Vein endothelial cell (primary cell): ENCODE results near the gene FXYD5. TPM values are rescaled to one million over a fixed set of nuclear protein-coding genes. Genes with fewer than 3 reads are reported as not detected.

Source experiments
- small RNA-seq: library from RNA; depleted of rRNA; stranded (forward); fragments of <200 nt; gene quantifications from one replicate; pipeline ENCODE3, GENCODE V24; 2012
- total RNA-seq: library from RNA; depleted of rRNA; stranded (reverse); fragments of >200 nt; gene quantifications from 2 replicates; pipeline ENCODE4 v1.2.3, GENCODE V29; 2012

FXYD5 gene, protein sequence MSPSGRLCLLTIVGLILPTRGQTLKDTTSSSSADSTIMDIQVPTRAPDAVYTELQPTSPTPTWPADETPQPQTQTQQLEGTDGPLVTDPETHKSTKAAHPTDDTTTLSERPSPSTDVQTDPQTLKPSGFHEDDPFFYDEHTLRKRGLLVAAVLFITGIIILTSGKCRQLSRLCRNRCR
- total RNA-seq = 54.5 and 62.1 TPM in 2 replicates

DNA sequence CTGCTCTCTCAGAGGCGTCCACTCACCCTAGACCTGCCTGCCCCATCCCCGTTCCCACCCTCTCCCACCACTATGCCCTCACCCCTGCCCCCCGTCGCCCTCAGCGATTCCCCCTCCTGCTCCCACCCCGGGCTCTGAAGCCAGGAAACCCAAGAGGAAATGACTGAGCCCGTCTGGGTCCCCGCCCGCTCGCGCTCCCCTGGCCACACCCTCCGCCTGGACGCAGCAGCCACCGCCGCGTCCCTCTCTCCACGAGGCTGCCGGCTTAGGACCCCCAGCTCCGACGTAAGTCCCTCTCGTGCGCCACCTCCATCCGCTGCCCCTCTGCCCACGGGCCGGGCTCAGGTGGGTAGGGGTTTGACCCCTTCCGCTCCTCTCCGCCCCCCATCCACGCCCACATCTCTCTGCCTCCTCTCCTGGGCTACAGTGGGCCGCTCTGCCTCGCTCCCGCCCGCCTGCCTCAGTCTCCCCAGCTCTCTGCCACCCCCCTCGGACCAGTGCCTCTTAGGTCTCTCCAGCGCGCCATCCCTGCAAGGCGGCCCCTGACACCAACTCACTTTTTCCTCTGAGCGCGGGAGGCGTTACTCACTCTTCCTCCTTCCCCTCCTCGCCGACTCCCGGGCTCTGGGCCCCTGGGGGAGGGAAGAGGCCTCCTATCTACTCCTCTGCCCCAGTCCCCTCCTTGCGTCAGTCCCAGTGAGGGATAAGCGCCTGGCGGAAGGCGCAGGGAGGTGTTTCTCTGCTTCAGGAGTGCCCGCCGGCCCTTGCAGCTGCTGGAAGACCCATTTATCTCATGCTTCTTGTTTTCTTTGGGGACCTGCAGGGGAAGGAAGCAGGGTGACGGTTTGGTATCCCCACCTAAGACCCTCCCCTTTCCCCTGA lies at the start of gene FXYD5:
FXYD5 (plus strand) TSS at position 211 of the 882 bp plus-strand sequence. CDS start 816 bp downstream, outside the sequence.

DNA sequence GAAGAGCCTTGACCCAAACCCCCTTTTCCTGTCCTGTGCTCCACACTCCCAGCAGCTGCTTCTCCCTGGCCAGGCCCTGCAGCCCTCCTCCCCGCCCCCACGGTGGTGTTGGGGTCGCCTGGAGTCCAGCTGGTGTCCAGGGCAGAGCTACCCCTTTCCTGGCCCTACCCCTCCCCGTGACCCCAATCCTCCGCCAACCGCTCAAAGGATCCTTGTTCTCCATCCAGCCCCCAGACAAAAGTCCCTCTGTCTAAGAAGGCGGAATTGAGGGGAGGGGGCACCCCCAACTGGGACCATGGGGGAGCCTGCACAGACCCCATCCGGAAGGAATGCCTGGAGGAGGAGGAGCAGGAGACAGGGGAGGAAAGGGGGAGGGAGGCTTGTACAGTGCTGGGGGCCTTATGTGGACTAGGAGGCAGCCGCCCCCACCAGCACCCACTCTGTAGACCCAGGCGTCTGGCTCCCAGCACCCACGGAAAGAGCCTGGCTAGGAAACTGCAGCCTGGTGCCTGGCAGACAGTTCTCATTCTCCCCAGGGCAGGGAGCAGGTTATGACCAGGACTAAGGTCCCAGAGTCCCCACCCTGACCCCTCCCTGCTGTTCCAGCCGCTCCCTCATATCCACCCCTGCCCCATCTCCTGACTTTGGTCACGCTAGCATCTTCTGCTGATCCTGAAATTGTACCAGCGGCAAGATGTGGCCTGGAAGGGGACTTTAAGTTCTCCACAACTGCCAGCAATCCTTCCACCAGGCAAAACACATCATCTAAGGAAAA lies 39.2 kb upstream of the FXYD5 start, which contains the start of gene FXYD3:
FXYD3 (plus strand) TSS at position 647 of the 775 bp plus-strand sequence. CDS start 3,554 bp downstream, outside the sequence.

DNA sequence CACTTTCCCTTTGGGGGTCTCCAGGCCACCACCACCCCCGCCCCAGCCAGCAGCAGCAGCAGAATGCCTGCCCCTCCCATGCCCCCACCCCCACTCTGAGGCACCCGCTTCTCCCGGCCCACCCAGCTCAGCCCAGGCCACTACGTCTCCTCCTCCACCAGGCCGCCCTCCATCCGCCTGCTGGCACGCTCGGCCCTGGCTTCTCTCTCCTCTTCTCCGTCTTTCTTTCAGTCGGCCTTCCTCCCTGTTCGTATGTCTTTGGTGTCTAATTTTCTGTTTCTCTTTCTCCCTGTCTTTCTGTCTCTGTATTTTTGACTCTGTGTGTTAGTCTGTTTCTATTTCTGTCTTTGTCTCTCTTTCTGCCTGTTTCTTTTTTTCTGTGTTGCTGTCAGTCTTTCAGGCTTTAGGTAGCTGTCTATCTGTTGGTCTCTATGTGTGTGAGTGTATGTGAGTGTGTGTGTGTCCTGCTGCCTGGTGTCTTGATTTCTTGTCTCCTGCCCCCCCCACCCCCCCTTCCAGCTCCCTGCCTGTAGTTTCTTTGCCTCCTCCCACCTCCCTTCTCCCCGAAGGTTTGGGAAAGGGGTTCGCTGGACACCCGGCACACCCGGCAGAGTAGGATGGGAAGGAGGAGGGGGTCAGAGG lies 19.8 kb upstream of the FXYD5 start, which contains the start of gene LGI4:
LGI4 (minus strand) TSS at position 459 of the 642 bp plus-strand sequence; CDS start at position 80, 379 bp downstream.

DNA sequence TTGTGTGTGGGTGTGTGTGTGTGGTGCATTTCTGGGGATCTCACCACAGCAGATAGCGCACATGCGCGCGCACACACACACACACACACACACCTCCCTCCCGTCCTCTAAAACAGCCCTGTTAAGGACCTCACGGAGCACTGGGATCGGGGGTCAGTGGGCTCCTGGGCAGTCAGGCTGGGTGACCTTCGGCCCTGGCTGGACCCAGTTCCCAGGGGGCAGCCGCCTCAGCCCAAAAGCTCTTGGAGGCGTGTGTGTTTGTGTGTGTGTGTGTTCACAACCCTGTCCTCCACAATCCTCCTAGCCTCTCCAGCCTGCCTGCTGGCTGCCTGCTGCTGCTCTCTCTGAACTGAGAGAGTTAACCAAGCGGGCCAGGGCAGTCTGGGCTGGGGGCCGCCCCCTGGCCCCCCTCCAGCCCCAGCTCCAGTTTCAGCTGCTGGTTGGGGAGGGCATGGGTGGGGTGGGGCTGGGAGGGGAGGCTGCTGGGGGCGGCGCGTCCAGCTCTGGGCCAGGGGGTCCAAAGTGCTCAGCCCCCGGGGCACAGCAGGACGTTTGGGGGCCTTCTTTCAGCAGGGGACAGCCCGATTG lies 16.1 kb upstream of the FXYD5 start, which contains the start of gene FXYD1:
FXYD1 (plus strand) TSS at position 520 of the 588 bp plus-strand sequence. CDS start 1,256 bp downstream, outside the sequence.

DNA sequence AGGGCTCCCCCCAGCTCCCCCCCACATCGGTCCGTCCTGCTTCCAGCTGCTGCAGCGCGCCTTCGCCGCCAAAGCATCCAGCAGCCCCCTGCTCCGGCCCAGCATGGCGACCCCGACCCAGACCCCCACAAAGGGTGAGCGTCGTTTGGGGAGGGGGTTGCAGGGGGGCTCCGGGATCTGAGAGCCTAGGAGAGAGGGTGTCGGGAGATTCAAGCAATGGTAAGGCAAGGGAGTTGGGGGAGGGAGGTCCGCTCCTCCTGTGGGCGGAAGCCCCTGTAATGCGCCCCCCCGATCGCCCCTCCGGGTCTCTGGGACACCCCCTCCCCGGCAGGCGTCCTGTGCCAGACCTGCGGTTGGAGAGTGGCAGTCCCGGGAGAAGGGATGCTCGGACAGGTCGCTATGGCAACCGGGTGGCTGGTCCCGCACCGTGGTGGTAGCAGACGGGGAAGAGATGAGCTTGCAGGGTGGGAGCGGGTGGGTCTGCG lies 11.3 kb upstream of the FXYD5 start, which contains the start of gene FXYD7:
FXYD7 (plus strand) TSS at position 25 of the 485 bp plus-strand sequence; CDS start at position 104, 79 bp downstream.

Small RNA genes within 50 kb of the gene (small RNA-seq; reads per million reads assigned to genes)
- gene AC020907.2 = not detected

Other genes starting within 250 kb of the FXYD5 start
- 3.9 and 5.1 TPM in 2 replicates for gene ZNF30, start 227.8 kb upstream of the FXYD5 start, total RNA-seq
- 40.2 and 51.6 TPM in 2 replicates for gene ZNF792, start 190.5 kb upstream of the FXYD5 start, total RNA-seq
- gene GRAMD1A, start 154.4 kb upstream of the FXYD5 start, total RNA-seq = 50.8 and 76.4 TPM in 2 replicates
- 9.5 and 10.3 TPM in 2 replicates for gene SCN1B, start 124.3 kb upstream of the FXYD5 start, total RNA-seq
- gene HPN, start 113.0 kb upstream of the FXYD5 start, total RNA-seq = not detected in 2 replicates
- gene FXYD3, start 38.9 kb upstream of the FXYD5 start, total RNA-seq = not detected in 2 replicates
- 0.10 TPM in 1 of 2 replicates, not detected in the other for gene LGI4, start 19.7 kb upstream of the FXYD5 start, total RNA-seq
- 0.65 TPM in 1 of 2 replicates, not detected in the other for gene FXYD1, start 15.9 kb upstream of the FXYD5 start, total RNA-seq
- not detected in 2 replicates for gene FXYD7, start 11.5 kb upstream of the FXYD5 start, total RNA-seq
- not detected in 2 replicates for gene FAM187B, start 74.0 kb downstream of the FXYD5 start, total RNA-seq
- 0.29 and 0.65 TPM in 2 replicates for gene LSR, start 94.3 kb downstream of the FXYD5 start, total RNA-seq
- 55.1 and 55.2 TPM in 2 replicates for gene USF2, start 114.2 kb downstream of the FXYD5 start, total RNA-seq
- gene HAMP, start 127.8 kb downstream of the FXYD5 start, total RNA-seq = under 0.01 TPM in 1 of 2 replicates, not detected in the other
- gene MAG, start 137.4 kb downstream of the FXYD5 start, total RNA-seq = not detected in 2 replicates
- 0.19 TPM in 1 of 2 replicates, not detected in the other for gene CD22, start 174.5 kb downstream of the FXYD5 start, total RNA-seq
- not detected in 2 replicates for gene FFAR1, start 193.2 kb downstream of the FXYD5 start, total RNA-seq
- not detected in 2 replicates for gene FFAR3, start 203.7 kb downstream of the FXYD5 start, total RNA-seq
- not detected in 2 replicates for gene GPR42, start 216.3 kb downstream of the FXYD5 start, total RNA-seq